Activated CD4-positive, alpha-beta T cell treated with anti-CD3 and anti-CD28 coated beads, Interleukin-2, amount 10 ng/mL, durations not matched to agents 7 days and 5 days (primary cell): ENCODE data around the gene RGS9BP. TPM values are rescaled to one million over a fixed set of nuclear protein-coding genes. Genes with fewer than 3 reads are reported as not detected.
A peak's percentile ranks its signal among the peaks of the same experiment; 100 is the strongest.
"Not testable (repeated sequence)": the region's sequence is repeated elsewhere in the genome, so short reads cannot be mapped to it uniquely, and the experiment has no call there.

Source experiments
- CTCF ChIA-PET: fragments of 350-600 bp; sonication (Branson Sonifier 250); formaldehyde crosslinking; loops from one replicate; lab custom pipeline; 2021; ENCODE audit warnings: antibody characterized with exemption; lab: Charles Lee
- POLR2A ChIA-PET: fragments of 350-600 bp; sonication (Branson Sonifier 250); formaldehyde crosslinking; loops from one replicate; lab custom pipeline; 2021; ENCODE audit warnings: antibody characterized with exemption; lab: Charles Lee
- DNase-seq: peaks from one replicate; pipeline ENCODE4 v3.0.0-alpha.2; 2020
- H3K27ac Mint-ChIP-seq: one replicate; pipeline ENCODE4 v1.8.0; 2021; ENCODE audit warnings: mild to moderate bottlenecking, moderate library complexity, mixed read lengths
- H3K27me3 Mint-ChIP-seq: one replicate; pipeline ENCODE4 v1.8.0; 2021; ENCODE audit warnings: mixed read lengths
- H3K36me3 Mint-ChIP-seq: one replicate; pipeline ENCODE4 v1.8.0; 2021; ENCODE audit warnings: low read depth, mixed read lengths
- H3K4me1 Mint-ChIP-seq: one replicate; pipeline ENCODE4 v1.8.0; 2021; ENCODE audit warnings: mixed read lengths
- H3K4me3 Mint-ChIP-seq: one replicate; pipeline ENCODE4 v1.8.0; 2021; ENCODE audit warnings: mild to moderate bottlenecking, moderate library complexity, mixed read lengths
- H3K9me3 Mint-ChIP-seq: one replicate; pipeline ENCODE4 v1.8.0; 2021; ENCODE audit warnings: mixed read lengths
- total RNA-seq, 2 experiments: library from RNA; stranded (reverse); gene quantifications; one replicate each; pipeline ENCODE4 v1.2.3, GENCODE V29; 2021

The RGS9BP gene
- total RNA-seq, 2 experiments from 2014 or later: 0.35 TPM

DNA sequence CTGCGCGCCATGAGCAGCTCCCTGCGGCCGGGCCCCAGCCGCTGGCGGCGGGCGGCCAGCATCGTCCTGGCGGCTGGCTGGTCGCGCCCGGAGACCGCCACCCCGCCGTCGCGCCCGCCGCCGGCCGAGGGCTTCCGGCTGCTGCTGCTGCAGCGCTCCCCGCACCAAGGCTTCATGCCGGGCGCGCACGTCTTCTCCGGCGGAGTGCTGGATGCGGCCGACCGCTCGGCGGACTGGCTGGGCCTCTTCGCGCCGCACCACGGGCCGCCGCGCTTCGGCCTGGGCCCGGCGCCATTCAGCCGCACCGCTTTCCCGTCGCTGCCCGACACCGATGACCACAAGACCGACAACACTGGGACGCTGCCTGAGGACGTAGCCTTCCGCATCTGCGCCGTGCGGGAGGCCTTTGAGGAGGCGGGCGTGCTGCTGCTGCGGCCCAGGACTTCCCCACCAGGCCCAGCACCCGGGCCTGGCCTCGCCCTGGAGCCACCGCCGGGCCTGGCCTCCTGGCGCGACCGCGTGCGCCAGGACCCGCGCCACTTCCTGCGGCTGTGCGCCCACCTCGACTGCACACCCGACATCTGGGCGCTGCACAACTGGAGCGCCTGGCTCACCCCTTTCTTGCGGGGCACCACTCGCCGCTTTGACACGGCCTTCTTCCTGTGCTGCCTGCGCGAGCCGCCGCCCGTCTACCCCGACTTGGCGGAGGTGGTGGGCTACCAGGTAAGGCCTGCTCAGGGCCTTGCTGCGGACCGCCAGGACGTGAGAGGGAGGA lies 16.5 kb downstream of the RGS9BP start:
- H3K27me3 Mint-ChIP-seq: no peaks in the 10 kb centered on the region
- H3K36me3 Mint-ChIP-seq: peaks cover 36% of the 10 kb centered on the region
- ChIA-PET POLR2A (no interaction called here), CTCF (interaction anchor here (0.9 to 1.0 kb wide), 2 partner anchors 9 to 20 kb away, joined by 3 read pairs; no protein-coding TSS in a partner anchor)
- peak overlapping the region; percentile 94 for H3K27ac Mint-ChIP-seq
- peaks cover 55% of the 10 kb centered on the region for H3K4me1 Mint-ChIP-seq
- no peaks in the 10 kb centered on the region for H3K9me3 Mint-ChIP-seq
- DNase-seq: peak; percentile 58
- H3K4me3 Mint-ChIP-seq: peak overlapping the region; percentile 85

GRCh38 chr19:32692727-32693061 lies 17.0 kb downstream of the RGS9BP start:
- peak; percentile 13 for DNase-seq
- ChIA-PET POLR2A (no interaction called here), CTCF (no interaction called here)
- Mint-ChIP-seq H3K36me3 (peaks cover 41% of the 10 kb centered on the region), H3K4me3 (peak overlapping the region; percentile 85), H3K9me3 (no peaks in the 10 kb centered on the region), H3K27me3 (no peaks in the 10 kb centered on the region), H3K4me1 (peaks cover 56% of the 10 kb centered on the region), H3K27ac (peak overlapping the region; percentile 94)

DNA sequence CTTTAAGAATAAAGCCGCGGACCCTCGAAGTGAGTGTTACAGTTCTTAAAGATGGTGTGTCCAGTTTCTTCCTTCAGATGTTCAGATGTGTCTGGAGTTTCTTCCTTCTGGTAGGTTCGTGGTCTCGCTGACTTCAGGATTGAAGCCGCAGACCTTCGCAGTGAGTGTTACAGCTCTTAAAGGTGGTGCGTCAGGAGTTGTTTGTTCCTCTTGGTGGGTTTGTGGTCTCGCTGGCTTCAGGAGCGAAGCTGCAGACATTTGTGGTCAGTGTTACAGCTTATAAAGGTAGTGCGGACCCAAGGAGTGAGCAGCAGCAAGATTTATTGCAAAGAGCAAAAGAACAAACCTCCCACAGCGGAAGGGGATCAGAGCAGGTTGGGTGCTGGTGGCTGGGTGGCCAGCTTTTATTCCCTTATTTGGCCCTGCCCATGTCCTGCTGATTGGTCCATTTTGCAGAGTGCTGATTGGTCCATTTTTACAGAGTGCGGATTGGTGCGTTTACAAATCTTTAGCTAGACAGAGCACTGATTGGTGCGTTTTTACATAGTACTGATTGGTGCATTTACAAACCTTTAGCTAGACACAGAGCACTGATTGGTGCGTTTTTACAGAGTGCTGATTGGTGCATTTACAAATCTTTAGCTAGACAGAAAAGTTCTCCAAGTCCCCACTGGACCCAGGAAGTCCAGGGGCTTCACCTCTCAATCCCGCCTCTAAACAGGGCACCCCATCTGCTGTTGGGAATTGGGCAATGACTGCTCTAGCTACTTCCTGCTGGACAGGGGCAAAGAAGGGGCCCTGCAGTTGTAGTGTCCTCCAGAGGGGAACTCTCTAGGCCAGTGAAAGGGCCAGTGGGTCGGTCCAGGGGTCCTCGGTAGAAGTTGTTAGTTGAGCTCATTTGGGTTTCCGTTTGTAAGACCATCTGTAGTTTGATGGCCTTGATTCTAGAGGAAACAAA lies 17.8 kb downstream of the RGS9BP start:
- H3K27me3 Mint-ChIP-seq, H3K9me3 Mint-ChIP-seq: not testable (repeated sequence)
- DNase-seq: peak; percentile 34
- Mint-ChIP-seq H3K4me3 (peak overlapping the region; percentile 85), H3K36me3 (peaks cover 49% of the 10 kb centered on the region), H3K27ac (peak overlapping the region; percentile 94), H3K4me1 (peaks cover 59% of the 10 kb centered on the region)
- CTCF ChIA-PET: interaction anchor here (0.6 kb wide), 1 partner anchor 58 kb away, joined by 3 read pairs; no protein-coding TSS in a partner anchor
- POLR2A ChIA-PET: interaction anchor here (0.6 kb wide), 1 partner anchor 15 kb away, joined by 3 read pairs; no protein-coding TSS in a partner anchor

DNA sequence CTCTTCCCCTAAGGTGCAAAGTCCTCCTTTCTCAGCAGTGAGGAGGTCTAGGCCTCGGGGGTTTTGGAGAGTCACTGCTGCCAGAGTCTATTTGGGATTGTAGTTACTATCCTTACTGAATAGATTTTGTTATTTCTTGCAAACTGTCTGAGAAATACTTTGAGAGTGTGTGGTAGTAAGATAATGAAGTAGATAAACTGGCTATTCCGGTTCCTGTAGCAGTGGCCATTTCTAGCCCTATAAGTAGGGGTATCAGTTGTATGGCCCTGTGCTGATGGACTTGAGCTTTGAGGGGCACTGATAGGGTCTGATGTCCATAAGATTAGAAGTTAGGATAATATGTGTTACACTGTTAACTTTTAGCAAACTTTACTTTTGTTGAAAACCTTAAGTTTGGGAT lies 18.7 kb downstream of the RGS9BP start:
- H3K4me1 Mint-ChIP-seq: peaks cover 59% of the 10 kb centered on the region
- H3K36me3 Mint-ChIP-seq: peaks cover 57% of the 10 kb centered on the region
- DNase-seq, H3K9me3 Mint-ChIP-seq, POLR2A ChIA-PET, H3K27me3 Mint-ChIP-seq: not testable (repeated sequence)
- peak overlapping the region; percentile 11 for H3K27ac Mint-ChIP-seq
- CTCF ChIA-PET: interaction anchor here (0.6 kb wide), 1 partner anchor 57 kb away, joined by 3 read pairs; no protein-coding TSS in a partner anchor
- H3K4me3 Mint-ChIP-seq: peak overlapping the region; percentile 85

DNA sequence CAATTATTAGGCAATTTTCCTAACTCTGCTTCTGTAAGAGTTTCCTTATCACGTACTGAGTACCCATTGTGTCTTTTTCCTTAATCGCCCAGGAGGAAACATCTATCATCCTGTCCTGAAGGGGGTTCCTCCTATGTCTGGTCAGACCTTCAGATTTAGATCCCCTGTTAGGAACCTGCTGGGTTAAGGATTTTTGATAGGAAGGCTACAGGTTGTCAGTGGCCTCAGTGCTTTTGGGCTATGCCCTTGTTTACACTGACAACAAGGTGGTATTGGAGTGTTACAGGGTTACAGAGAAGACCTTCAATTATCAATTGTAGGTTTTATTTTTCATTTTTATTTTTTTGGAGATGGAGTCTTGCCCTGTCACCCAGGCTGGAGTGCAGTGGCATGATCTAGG lies 19.2 kb downstream of the RGS9BP start:
- H3K36me3 Mint-ChIP-seq: peaks cover 63% of the 10 kb centered on the region
- H3K9me3 Mint-ChIP-seq, DNase-seq, H3K27ac Mint-ChIP-seq, H3K4me3 Mint-ChIP-seq, H3K27me3 Mint-ChIP-seq, CTCF ChIA-PET, POLR2A ChIA-PET: not testable (repeated sequence)
- H3K4me1 Mint-ChIP-seq: peaks cover 58% of the 10 kb centered on the region

- H3K36me3 Mint-ChIP-seq: peaks cover 69% of the 10 kb centered on the region
- H3K9me3 Mint-ChIP-seq, H3K4me3 Mint-ChIP-seq, CTCF ChIA-PET, POLR2A ChIA-PET, H3K27me3 Mint-ChIP-seq, DNase-seq: not testable (repeated sequence)
- peak overlapping the region; percentile 42 for H3K27ac Mint-ChIP-seq
- H3K4me1 Mint-ChIP-seq: peaks cover 54% of the 10 kb centered on the region
These were observed 19.9 kb downstream of the RGS9BP start for GRCh38 chr19:32695506-32695905.

DNA sequence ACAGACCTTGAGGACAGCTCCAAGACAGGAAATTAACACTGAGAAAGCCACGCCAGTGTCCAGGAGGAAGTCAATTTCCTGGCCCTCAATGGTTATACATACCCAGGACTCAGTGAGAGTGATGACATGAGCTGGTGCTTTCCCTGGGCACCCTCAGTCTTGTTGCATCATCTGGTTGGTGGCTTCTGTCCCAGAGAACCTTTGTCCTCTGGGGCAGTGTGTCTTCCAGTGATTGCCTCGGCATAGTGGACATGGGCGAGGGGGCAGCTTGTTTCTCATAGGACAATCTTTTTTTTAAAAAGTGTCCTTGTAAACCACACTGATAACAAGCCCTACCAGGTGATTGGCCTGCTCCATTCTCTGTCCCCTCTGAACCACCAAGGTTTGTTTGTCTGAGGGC lies 21.1 kb downstream of the RGS9BP start:
- H3K4me3 Mint-ChIP-seq, CTCF ChIA-PET, DNase-seq, H3K27me3 Mint-ChIP-seq, POLR2A ChIA-PET, H3K27ac Mint-ChIP-seq, H3K9me3 Mint-ChIP-seq: not testable (repeated sequence)
- Mint-ChIP-seq H3K4me1 (peaks cover 47% of the 10 kb centered on the region), H3K36me3 (peaks cover 80% of the 10 kb centered on the region)

- H3K27me3 Mint-ChIP-seq, POLR2A ChIA-PET, DNase-seq, CTCF ChIA-PET, H3K27ac Mint-ChIP-seq, H3K4me3 Mint-ChIP-seq: not testable (repeated sequence)
- Mint-ChIP-seq H3K9me3 (peaks cover 18% of the 10 kb centered on the region), H3K4me1 (peaks cover 22% of the 10 kb centered on the region), H3K36me3 (peaks cover 91% of the 10 kb centered on the region)
These were observed 24.5 kb downstream of the RGS9BP start for GRCh38 chr19:32700129-32700528.

DNA sequence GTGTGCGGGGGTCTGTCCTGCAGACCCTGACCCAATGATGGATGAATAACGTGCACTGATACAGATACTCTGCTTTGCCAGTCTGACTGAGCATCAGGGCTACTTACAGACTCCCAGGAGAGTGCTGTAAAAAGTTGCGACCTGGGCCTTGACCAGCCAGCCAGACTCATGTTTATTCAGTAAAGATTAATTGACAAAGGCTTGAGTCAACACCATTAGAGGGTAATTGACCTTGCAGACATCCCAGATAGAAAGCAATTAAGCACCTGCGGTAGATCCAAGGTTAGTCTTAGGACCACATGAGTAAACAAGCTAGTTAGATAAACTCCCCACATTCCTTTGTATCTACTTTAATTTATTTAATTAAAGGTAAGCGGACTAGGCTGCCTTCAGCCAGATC lies 26.4 kb downstream of the RGS9BP start:
- no peak overlapping the region for H3K4me3 Mint-ChIP-seq
- peaks cover 10% of the 10 kb centered on the region for H3K4me1 Mint-ChIP-seq
- no peak overlapping the region for H3K27ac Mint-ChIP-seq
- DNase-seq: no peak
- H3K27me3 Mint-ChIP-seq: no peaks in the 10 kb centered on the region
- H3K9me3 Mint-ChIP-seq: peaks cover 18% of the 10 kb centered on the region
- ChIA-PET POLR2A (no interaction called here), CTCF (no interaction called here)
- H3K36me3 Mint-ChIP-seq: peaks cover 87% of the 10 kb centered on the region

DNA sequence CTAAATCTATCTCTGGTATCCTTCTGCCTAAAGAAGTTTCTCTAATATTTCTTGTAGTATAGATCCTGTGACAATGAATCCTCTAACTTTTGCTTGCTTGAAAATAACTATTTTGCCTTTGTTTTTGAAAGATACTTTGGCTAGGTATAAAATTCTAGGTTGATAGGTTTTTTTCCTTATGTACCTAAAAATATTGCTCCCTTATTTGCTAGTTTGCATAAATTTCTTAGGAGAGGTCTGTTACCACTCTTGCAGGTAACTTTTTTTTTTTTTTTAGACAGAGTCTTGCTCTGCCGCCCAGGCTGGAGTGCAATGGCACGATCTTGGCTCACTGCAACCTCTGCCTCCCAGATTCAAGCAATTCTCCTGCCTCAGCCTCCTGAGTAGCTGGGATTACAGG lies 28.4 kb downstream of the RGS9BP start:
- H3K27ac Mint-ChIP-seq, H3K27me3 Mint-ChIP-seq, POLR2A ChIA-PET, CTCF ChIA-PET, H3K4me3 Mint-ChIP-seq, DNase-seq: not testable (repeated sequence)
- peaks cover 80% of the 10 kb centered on the region for H3K36me3 Mint-ChIP-seq
- H3K4me1 Mint-ChIP-seq: peaks cover 19% of the 10 kb centered on the region
- H3K9me3 Mint-ChIP-seq: peaks cover 17% of the 10 kb centered on the region

DNA sequence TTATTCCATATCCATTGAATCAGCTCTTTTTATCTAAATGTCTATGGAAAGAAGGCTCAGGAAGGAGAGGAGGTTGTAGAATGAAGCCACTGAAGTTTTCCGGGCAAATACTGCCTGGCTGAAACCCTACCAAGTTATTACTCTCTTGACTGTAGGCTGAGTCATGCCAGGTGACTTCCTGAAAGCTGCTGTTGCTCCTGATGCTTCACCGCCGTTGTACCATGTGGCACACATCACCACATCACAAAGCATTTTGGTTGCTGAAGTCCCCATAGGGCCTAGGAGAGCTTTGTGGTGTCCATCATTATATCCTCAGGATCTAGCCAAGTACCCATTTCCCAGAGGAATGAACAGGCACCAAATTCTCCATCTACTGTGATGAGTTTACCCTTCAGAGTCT lies 32.8 kb downstream of the RGS9BP start:
- CTCF ChIA-PET: interaction anchor here (0.6 to 0.7 kb wide), 2 partner anchors 34 to 1283 kb away, joined by 3 to 5 read pairs; partner anchors contain the start of gene ANKRD27
- Mint-ChIP-seq H3K9me3 (peaks cover 6% of the 10 kb centered on the region), H3K27ac (peak overlapping the region; percentile 58), H3K36me3 (peaks cover 58% of the 10 kb centered on the region), H3K4me3 (no peak overlapping the region), H3K4me1 (peaks cover 17% of the 10 kb centered on the region), H3K27me3 (no peaks in the 10 kb centered on the region)
- DNase-seq: peak; percentile 52
- POLR2A ChIA-PET: interaction anchor here (0.5 to 0.6 kb wide), 2 partner anchors 15 to 192 kb away, joined by 3 to 5 read pairs; no protein-coding TSS in a partner anchor

- Mint-ChIP-seq H3K4me3 (no peak overlapping the region), H3K27ac (no peak overlapping the region), H3K9me3 (peaks cover 3% of the 10 kb centered on the region), H3K27me3 (no peaks in the 10 kb centered on the region), H3K4me1 (peaks cover 17% of the 10 kb centered on the region), H3K36me3 (peaks cover 59% of the 10 kb centered on the region)
- ChIA-PET CTCF (interaction anchor here (0.7 kb wide), 1 partner anchor 1283 kb away, joined by 5 read pairs; no protein-coding TSS in a partner anchor), POLR2A (no interaction called here)
- no peak for DNase-seq
These were observed 33.4 kb downstream of the RGS9BP start for GRCh38 chr19:32709032-32709431.
